Activated CD8-positive, alpha-beta T cell treated with anti-CD3 and anti-CD28 coated beads for 36 hours (primary cell): ENCODE results near the gene GAS5. TPM values are rescaled to one million over a fixed set of nuclear protein-coding genes. Genes with fewer than 3 reads are reported as not detected.

Experiments
- ATAC-seq: fragments of 200-7000 bp; cut with Tn5 transposase; one replicate; pipeline ENCODE4 v1.10.0; 2021; ENCODE audit warnings: mild to moderate bottlenecking, moderate library complexity
- CTCF ChIA-PET: fragments of 350-600 bp; sonication (Branson Sonifier 250); formaldehyde crosslinking; loops from one replicate; lab custom pipeline; 2021; ENCODE audit warnings: antibody characterized with exemption; lab: Charles Lee
- POLR2A ChIA-PET: fragments of 350-600 bp; sonication (Branson Sonifier 250); formaldehyde crosslinking; loops from one replicate; lab custom pipeline; 2021; ENCODE audit warnings: antibody characterized with exemption; lab: Charles Lee
- DNase-seq: peaks from one replicate; pipeline ENCODE4 v3.0.0-alpha.2; 2020
- H3K27ac Mint-ChIP-seq: one replicate; pipeline ENCODE4 v1.8.0; 2021; ENCODE audit warnings: mild to moderate bottlenecking, mixed read lengths
- H3K27me3 Mint-ChIP-seq: one replicate; pipeline ENCODE4 v1.8.0; 2021; ENCODE audit warnings: mixed read lengths
- H3K36me3 Mint-ChIP-seq: one replicate; pipeline ENCODE4 v1.8.0; 2021; ENCODE audit warnings: low read depth, mixed read lengths
- H3K4me1 Mint-ChIP-seq: one replicate; pipeline ENCODE4 v1.8.0; 2021; ENCODE audit warnings: low read depth, mixed read lengths
- H3K4me3 Mint-ChIP-seq: one replicate; pipeline ENCODE4 v1.8.0; 2021; ENCODE audit warnings: mild to moderate bottlenecking, moderate library complexity, mixed read lengths
- H3K9me3 Mint-ChIP-seq: one replicate; pipeline ENCODE4 v1.8.0; 2021; ENCODE audit warnings: mixed read lengths
- CTCF ChIP-seq: fragments of 200-600 bp; IDR thresholded peaks from one replicate; pipeline ENCODE4 v1.8.0; 2022; ENCODE audit warnings: antibody characterized with exemption, mild to moderate bottlenecking
- intact Hi-C: fragments of 100-400 bp; cut with micrococcal nuclease; formaldehyde crosslinking; loops from one replicate; pipeline ENCODE4 v1.10.0; 2022
- total RNA-seq, 2 experiments: library from RNA; stranded (reverse); gene quantifications; one replicate each; pipeline ENCODE4 v1.2.3, GENCODE V29; 2021

The GAS5 gene
- total RNA-seq, 2 experiments from 2014 or later: 1,276 to 1,298 TPM

- Mint-ChIP-seq H3K36me3 (peaks cover 37% of the 10 kb centered on the region), H3K27ac (no peak overlapping the region), H3K27me3 (no peaks in the 10 kb centered on the region), H3K4me1 (peaks cover 37% of the 10 kb centered on the region), H3K9me3 (no peaks in the 10 kb centered on the region), H3K4me3 (no peak overlapping the region)
- ChIA-PET POLR2A (no interaction called here), CTCF (interaction anchor here (1.7 kb wide), 1 partner anchor 391 kb away, joined by 7 read pairs; no protein-coding TSS in a partner anchor)
- intact Hi-C loops: loop anchor here (5.0 to 10.0 kb wide), 2 partner anchors 104 to 1077 kb away; no protein-coding TSS in a partner anchor
- ATAC-seq: no peak
- TF ChIP-seq CTCF: no peak
- no peak for DNase-seq
These were observed 46.1 kb downstream of the GAS5 start for GRCh38 chr1:173821680-173822079.

DNA sequence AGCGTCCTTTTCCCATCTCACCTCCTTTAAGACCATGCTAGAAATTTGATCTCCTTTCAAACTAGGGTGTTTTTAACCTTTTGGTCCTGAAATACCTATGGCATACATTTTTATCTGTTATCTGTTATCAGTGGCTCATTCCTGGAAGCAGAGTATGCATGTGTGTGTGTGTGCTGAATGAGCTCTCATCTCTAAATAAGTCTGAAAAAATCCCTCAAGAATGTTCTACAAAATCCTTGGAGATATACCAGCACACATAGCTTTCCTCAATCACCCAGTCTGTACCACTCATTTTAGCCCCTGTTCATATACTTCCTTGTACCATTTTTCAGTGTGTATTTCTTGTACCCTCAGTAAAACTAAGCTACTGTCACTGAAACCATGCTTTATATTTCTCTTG, 49.3 kb downstream of the GAS5 start:
- no peak for DNase-seq
- H3K4me1 Mint-ChIP-seq: peaks cover 46% of the 10 kb centered on the region

More for the DNA sequence above, 49.3 kb downstream of the GAS5 start:
- no peak for ATAC-seq
- ChIA-PET POLR2A (no interaction called here), CTCF (interaction anchor here (1.8 kb wide), 1 partner anchor 389 kb away, joined by 5 read pairs; no protein-coding TSS in a partner anchor)
- TF ChIP-seq CTCF: no peak
- Mint-ChIP-seq H3K9me3 (no peaks in the 10 kb centered on the region), H3K4me3 (no peak overlapping the region), H3K27ac (no peak overlapping the region), H3K36me3 (peaks cover 48% of the 10 kb centered on the region), H3K27me3 (no peaks in the 10 kb centered on the region)
- intact Hi-C loops: no loop called here

Other genes with a start within 250 kb of the GAS5 start
- not detected for gene TEX50, start 232.7 kb downstream of the GAS5 start, total RNA-seq
- gene ANKRD45, start 198.1 kb downstream of the GAS5 start, total RNA-seq: not detected
- gene KLHL20, start 153.0 kb downstream of the GAS5 start, total RNA-seq: 10 to 100 TPM; 14.5 to 15.8 TPM
- 10 to 100 TPM; 46.7 to 49.5 TPM for gene DARS2, start 43.3 kb downstream of the GAS5 start, total RNA-seq
- gene CENPL, start 43.1 kb downstream of the GAS5 start, total RNA-seq: 10 to 100 TPM; 20.9 to 23.3 TPM
- 1 to 10 TPM; 7.6 to 7.9 TPM for gene ZBTB37, start 391 bp upstream of the GAS5 start, total RNA-seq
- not detected for gene SERPINC1, start 49.3 kb upstream of the GAS5 start, total RNA-seq
- 10 to 100 TPM; 24.9 to 27.2 TPM for gene RC3H1, start 154.4 kb upstream of the GAS5 start, total RNA-seq